GM19463 (cell line): Measurements from ENCODE around the gene MYH15.

Experiments
- ATAC-seq: cut with Tn5 transposase; IDR thresholded peaks from one replicate; pipeline ENCODE4 v1.9.1; 2021; ENCODE audit warnings: mild to moderate bottlenecking, moderate library complexity; ENCODE audit not compliant: unreplicated experiment

Gene MYH15

GRCh38 chr3:108511055-108511454 is 659 bp upstream of the MYH15 start:
- no peak for ATAC-seq

DNA sequence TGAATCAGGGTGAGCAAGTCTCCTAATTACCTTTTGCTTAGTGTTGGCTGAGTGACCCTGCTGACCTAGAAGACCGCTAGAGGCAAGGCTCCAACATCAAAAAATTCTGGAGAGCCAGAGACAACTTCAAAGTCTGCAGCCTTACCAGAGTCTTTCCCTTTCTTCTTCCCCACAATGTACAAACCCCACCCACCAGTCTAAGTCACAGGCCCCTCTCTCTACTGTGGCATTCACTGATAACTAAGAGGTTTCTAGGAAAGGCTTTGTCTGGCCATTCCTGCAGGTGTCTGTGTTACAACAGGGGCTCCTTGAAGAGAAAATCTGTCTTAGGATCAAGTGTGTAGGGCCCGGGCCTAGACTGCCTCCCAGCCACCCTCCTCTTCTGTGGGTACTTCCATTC is 525 bp downstream of the MYH15 start:
- ATAC-seq = no peak

- ATAC-seq = no peak
These were observed 1.1 kb downstream of the MYH15 start for GRCh38 chr3:108509263-108509662.

- peak; percentile 78 for ATAC-seq
These were observed 2.5 kb downstream of the MYH15 start for GRCh38 chr3:108507902-108508301.

DNA sequence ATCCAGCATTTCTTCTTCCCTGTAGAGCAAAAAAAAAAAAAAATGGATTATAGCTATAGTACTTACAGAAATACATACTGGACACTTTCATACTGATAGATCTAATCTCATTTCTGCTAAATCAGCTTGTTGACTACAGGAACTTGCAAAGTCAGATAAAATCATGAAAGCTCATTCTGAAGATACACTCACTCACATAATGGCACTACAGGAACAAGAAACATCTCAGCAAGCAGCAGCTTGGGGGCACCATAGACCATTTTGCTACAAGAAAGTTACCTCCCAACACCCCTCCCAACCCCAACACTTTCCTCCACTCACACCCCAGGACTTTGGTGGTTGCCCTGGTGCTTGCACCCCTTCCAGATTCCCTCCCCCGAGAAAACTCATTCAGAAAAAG is 4.6 kb downstream of the MYH15 start:
- ATAC-seq = no peak

DNA sequence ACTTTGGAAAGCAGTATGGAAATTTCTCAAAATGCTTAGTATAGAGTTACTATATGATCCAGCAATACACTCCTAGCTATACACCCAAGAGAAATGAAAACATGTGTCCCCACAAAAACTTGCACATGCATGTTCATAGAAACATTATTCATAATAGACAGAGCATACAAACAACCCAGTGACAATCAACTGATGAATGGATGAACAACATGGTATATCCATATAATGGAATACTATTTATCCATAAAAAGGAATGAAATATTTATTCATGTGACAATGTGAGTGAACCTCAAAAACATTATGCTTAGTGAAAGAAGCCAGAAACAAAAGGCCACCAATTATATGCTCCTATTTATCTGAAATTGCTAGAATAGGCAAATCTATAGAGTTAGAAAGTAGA is 6.7 kb downstream of the MYH15 start:
- ATAC-seq = no peak

DNA sequence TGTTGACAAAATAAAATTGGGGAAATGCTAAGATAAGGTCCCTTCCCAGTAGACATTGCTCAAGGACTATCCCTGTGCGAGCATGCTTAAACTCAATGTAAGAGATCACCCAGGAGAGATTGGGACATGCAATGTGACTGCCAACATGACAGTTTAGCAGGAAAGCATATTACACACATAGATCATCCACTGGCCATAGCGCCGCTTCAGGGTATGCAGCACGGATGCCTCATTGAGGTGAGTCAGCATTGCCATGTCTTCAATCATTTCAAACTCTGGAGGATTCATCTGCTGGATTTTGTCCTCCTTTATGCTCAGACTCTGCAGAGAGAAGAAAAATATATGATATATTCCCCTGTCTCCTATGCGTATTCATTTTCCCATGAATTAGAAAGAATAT is 8.9 kb downstream of the MYH15 start:
- ATAC-seq = no peak

- ATAC-seq = no peak
These were observed 9.7 kb downstream of the MYH15 start for GRCh38 chr3:108500728-108501127.

- no peak for ATAC-seq
These were observed 13.1 kb downstream of the MYH15 start for GRCh38 chr3:108497271-108497670.

- ATAC-seq = no peak
These were observed 14.7 kb downstream of the MYH15 start for GRCh38 chr3:108495717-108496116.

DNA sequence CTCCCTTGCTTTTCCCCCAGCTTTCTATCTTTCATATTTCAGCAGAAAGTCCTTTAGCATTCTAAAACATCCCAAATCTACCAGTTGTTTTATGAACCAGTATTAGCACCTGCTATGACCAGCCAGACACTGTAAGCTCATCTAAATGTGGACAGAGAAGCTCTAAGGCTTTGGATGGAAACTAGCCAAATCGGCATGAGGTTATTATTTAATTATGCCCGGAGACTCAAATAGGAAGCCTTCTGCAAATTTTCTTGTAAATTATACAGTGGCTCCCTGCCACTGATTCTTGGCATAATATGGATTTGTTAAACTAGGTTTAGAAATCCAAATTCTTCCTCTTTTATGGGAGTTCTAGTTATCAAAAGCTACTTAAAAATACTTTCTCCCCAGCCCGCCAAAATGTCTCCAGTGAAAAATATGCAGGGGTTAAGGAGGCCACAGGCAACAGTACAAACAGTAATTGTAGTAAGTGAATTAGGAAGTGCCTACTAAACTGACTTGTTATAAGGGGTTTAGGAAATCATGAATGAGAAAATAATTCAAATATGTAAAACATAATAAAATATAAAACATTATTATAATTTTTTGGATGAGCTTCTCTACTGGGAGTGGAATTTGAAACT is 15.4 kb downstream of the MYH15 start:
- ATAC-seq = no peak

- ATAC-seq = no peak
These were observed 16.5 kb downstream of the MYH15 start for GRCh38 chr3:108493862-108494261.

DNA sequence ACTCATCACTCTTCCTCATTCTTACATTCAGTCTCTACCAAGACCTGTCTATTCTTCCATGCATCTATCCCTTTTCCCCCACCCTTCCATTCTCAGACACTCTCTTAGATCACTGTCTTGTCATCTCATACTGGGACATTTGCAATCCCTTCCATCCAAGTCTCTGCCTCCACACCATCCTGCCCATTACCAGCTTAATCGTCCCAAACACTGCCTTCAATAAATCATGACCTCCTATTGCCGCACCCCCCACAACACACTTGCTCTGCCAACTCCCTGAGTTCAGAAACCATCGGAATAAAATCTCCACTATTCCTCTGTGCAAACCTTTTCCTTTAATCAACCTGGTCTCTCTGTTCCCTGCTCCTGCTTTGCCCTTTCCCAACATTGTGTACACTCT is 18.9 kb downstream of the MYH15 start:
- no peak for ATAC-seq

DNA sequence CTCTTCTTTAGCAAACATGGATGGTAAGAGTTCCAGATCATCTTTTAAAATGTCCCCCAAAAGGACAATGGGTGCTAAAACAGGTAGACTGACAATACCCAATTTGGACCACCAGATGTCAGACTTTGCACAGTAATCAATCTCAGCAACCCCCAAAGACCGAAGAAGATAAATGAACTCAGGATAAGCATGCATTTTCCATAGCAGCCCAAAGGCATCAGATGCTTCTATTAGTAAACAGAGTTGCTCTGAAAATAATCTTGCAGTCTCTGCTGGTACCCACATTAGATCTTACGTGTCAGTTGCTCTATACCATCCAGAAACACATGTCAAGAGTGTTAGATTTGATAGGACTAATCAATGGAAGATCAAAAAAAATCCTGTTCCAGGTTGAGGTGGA is 20.6 kb downstream of the MYH15 start:
- ATAC-seq = peak; percentile 68

DNA sequence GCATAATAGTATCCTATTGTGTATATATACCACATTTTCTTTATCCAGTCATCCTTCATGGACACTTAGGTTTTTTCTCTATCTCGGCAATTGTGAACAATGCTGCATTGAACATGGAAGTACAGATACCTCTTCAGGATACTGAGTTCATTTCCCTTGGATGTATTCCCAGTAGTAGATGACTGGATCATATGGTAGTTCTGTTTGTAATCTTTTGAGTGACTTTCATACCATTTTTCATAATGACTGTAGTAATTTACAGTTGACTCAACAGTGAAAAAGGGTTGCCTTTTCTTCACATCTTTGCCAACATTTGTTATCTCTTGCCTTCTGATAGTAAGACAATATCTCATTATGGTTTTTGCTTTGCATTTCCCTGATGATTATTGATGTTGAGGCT is 21.8 kb downstream of the MYH15 start:
- no peak for ATAC-seq

DNA sequence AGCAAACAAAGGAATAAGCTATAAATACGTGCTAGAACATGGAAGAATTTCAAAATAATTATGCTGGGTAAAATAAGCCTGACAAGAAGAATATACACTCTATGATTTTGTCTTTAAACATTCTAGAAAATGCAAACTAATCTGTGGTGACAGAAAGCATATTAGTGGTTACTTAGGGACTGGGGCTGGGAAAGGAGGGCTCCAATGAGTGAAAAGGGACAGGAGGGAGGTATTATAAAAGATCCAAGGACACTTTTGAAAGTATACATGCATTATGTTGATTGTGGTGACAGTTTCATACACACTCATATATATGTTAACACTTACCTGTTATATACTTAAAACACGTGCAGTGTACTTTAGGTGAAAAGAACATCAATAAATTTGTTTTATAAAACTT is 23.0 kb downstream of the MYH15 start:
- ATAC-seq = no peak

DNA sequence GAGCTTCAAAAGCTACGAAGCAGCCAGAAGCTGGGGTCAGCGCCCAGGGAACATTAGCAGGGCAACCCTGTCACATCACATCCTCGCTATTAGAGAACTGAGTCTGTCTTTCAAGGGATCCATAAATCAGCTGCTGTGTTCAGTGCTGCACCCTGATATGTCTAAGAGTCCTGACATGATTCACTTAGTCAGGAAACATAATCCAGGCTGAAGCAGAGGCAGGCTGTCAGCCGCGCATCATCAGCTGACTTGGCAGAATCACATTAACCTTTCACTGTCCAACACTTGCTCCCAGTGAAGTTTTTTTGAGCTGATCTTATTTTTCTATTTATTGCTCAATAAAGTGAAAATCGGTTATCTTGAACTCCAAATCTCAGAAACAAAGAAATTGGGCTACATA is 23.5 kb downstream of the MYH15 start:
- ATAC-seq = no peak

DNA sequence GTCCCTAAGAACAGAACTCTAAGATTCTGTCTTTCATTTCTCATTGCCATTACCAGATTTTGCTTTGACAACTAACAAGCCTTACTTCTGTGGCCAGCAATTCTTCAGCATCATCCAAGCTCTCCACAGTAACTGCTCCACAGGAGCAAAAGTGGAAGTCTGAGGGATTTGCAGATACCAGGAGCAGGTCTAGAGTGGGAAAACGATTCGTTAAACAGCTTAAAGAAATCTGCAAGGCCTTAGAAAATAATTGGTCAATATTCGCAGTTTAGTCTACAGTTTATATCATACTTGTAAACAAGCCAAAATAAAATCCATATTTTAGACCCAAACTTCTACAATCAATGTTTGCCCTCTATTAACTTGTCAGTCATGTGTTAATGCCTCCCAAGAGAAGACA is 24.1 kb downstream of the MYH15 start:
- no peak for ATAC-seq

GRCh38 chr3:108485146-108485545 is 25.2 kb downstream of the MYH15 start:
- no peak for ATAC-seq

- ATAC-seq = no peak
These were observed 31.2 kb downstream of the MYH15 start for GRCh38 chr3:108479224-108479623.

- peak; percentile 64 for ATAC-seq
These were observed 32.8 kb downstream of the MYH15 start for GRCh38 chr3:108477511-108478147.

GRCh38 chr3:108475220-108475782 is 35.1 kb downstream of the MYH15 start:
- ATAC-seq = peak; percentile 53

DNA sequence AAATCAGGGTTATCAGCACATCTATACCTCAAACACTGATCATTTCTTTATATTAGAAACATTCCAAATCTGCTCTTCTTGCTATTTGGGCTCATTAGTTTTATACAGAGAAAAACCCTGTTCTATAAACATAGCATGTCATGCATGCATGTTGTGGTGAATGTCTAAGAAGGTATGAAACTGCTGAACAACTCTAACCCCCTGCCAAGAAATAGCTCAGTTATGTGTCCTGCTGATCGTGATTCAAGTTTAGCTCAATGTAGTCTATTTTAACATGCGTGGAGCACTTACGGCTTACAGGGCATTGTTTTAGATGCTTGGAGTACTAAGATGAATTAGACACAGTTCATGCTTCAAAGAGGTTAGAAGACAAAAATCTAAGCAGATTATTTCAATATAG is 35.8 kb downstream of the MYH15 start:
- ATAC-seq = no peak
